GM12801 (cell line): Measurements from ENCODE around the gene RPL26.

Experiments
- CTCF ChIP-seq: IDR thresholded peaks from one replicate; pipeline ENCODE4 v1.5.1; 2011; ENCODE audit warnings: control low read depth; ENCODE audit not compliant: insufficient read length; ENCODE audit errors: extremely low read depth

The RPL26 gene

GRCh38 chr17:8339540-8339939 lies 43.5 kb downstream of the RPL26 start, which contains the start of gene ODF4:
Gene ODF4, plus strand, starts transcription at chr17:8339840. Its CDS starts 212 bp downstream, at chr17:8340052.
- TF ChIP-seq CTCF, result no peak

GRCh38 chr17:8338753-8339140 lies 44.2 kb downstream of the RPL26 start:
- TF ChIP-seq CTCF, result no peak

- no peak for TF ChIP-seq CTCF
Observed at GRCh38 chr17:8337802-8338752, 44.9 kb downstream of the RPL26 start.

- no peak for TF ChIP-seq CTCF
Observed at GRCh38 chr17:8333281-8333680, 49.7 kb downstream of the RPL26 start.

GRCh38 chr17:8332688-8333087 lies 50.3 kb downstream of the RPL26 start:
- no peak for TF ChIP-seq CTCF

- TF ChIP-seq CTCF, result no peak
Observed at GRCh38 chr17:8332128-8332527, 50.9 kb downstream of the RPL26 start.
